NOMO-1 treated with dmso at 0.1 percent for 144 hours (cell line): ENCODE data around the gene SPIN3.
"Not testable (repeated sequence)": the region's sequence is repeated elsewhere in the genome, so short reads cannot be mapped to it uniquely, and the experiment has no call there.

Experiments used
- DNase-seq: peaks from one replicate; lab custom pipeline; 2025; ENCODE audit not compliant: unreplicated experiment; lab: John Stamatoyannopoulos, UW

The SPIN3 gene

DNA sequence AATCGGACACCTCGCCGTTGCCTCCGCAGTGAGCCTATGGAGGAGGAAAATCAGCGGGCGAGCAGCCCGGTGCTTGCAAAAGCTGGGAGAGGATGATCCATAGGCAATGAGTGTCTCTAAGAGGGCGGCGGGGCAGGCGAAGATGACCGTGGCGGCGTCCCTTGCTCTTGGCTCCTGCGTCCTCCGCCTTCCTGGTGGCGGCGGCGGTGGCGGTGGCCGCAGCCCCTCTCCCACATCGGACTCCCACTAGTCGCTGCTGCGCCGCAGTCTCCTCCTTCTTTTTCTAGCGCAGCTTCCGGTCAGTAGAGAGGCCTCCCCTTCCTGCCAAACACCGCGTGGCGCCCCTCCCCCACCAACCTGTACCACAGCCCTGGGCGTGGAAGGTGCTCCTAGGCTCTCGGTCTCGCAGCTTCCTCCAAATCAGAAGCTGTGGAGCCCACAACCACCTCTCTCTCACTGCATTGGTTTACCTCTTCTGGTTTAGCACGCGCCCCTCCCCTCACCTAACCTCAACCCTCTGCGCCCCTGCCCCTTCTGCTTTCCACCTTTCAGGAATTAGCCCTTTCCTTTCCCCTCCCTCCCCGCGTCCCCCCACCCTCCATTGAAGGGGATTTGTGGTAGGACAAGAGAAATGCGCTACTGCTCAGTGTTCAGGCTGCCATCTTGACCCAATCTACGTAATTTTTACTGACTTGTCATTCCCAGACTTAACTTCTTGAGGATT, at the start of gene SPIN3:
Gene SPIN3, minus strand, starts transcription at position 271 of the 724 bp plus-strand sequence. CDS start 594 bp downstream, outside the sequence.
- peak; percentile 50 for DNase-seq

DNA sequence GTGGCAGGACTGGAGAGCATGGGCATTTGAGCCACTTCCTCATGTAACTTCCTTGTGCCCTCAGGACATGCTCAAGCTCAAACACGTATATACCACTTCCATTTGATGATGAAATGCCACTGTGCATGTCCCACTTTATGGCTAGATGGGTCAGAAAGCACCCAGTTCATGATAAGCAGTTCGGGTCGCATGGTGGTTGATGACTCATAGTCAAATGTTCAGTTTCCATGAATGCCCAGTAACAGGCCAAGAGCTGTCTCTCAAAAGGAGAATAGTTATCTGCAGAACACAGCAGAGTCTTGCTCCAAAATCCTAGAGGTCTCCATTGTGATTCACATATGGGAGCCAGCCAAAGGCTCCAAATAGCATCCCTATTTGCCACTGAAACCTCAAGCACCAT, 48.9 kb upstream of the SPIN3 start:
- no peak for DNase-seq

DNA sequence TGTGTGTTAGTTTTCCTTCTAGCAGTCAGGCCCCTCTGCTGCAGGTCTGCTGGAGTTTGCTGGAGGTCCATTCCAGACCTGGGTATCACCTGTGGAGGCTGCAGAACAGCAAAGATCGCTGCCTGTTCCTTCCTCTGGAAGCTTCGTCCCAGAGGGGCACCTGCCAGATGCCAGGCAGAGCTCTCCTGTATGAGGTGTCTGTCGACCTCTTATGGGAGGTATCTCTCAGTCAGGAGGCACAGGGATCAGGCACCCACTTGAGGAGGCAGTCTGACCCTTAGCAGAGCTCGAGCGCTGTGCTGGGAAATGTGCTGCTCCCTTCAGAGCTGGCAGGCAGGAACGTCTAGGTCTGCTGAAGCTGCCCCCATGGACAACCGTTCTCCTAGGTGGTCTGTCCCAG, 41.9 kb upstream of the SPIN3 start:
- DNase-seq: not testable (repeated sequence)

- DNase-seq: no peak
Observed at GRCh38 chrX:56994375-56995270, 718 bp downstream of the SPIN3 start.

- no peak for DNase-seq
Observed at GRCh38 chrX:56987741-56988140, 7.6 kb downstream of the SPIN3 start.

DNA sequence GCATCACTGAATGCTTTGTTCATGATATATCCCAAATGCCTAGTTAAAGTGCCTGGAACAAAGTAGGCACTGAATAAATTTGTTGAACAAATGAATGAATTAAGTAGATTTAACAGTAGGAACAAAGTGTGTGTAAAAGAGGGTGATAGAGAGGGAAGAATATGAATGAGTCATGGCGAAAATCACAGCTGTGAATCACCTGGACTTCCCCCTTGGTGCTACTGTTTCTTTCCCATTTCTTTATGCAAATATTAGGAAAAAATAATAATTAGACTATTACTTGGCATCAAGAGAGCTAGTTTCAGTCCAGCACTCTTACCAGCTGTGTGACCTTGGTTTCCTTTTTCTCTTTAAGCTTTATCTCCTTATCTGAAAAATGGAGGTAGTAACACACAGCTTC, 9.2 kb downstream of the SPIN3 start:
- no peak for DNase-seq

GRCh38 chrX:56978172-56978571, 17.2 kb downstream of the SPIN3 start:
- DNase-seq: no peak

- no peak for DNase-seq
Observed at GRCh38 chrX:56975611-56976010, 19.7 kb downstream of the SPIN3 start.

GRCh38 chrX:56974408-56974807, 20.9 kb downstream of the SPIN3 start:
- no peak for DNase-seq

DNA sequence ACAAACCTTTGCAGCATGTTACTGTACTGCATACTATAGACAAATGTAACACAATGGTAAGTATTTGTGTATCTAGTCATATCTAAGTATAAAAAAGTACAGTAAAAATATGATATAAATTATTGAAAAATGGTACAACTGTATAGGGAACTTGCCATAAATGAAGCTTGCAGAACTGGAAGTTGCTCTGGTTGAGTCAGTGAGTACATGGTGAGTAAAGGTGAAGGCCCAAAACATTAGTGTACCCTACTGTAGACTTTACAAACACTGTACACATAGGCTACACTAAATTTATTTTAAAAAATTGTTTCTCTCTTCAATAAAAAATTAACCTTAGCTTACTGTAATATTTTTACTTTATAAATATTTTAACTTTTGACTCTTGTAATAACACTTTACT, 25.8 kb downstream of the SPIN3 start:
- no peak for DNase-seq

DNA sequence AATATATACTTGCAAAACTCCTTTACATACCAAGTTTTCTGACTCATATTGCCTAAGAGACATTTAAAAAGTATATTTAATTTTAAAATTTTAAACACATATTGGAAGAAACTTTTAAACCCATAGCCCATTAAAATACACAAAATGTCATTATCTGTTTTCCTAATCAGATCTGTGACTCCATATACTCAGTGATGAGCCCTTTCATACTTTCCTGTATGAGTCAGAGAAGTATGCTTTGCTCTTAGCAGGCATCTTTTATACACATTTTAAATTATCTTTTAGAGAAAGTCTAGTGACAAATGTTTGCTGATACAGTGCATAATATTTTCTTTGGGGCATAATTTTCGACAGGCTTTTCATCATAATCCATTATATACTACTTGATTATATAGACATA, 26.4 kb downstream of the SPIN3 start:
- DNase-seq: no peak

GRCh38 chrX:56963377-56963776, 32.0 kb downstream of the SPIN3 start:
- no peak for DNase-seq

- no peak for DNase-seq
Observed at GRCh38 chrX:56947699-56948098, 47.6 kb downstream of the SPIN3 start.

GRCh38 chrX:56946201-56946600, 49.1 kb downstream of the SPIN3 start:
- DNase-seq: not testable (repeated sequence)

- DNase-seq: not testable (repeated sequence)
Observed at GRCh38 chrX:56945226-56945625, 50.1 kb downstream of the SPIN3 start.

DNA sequence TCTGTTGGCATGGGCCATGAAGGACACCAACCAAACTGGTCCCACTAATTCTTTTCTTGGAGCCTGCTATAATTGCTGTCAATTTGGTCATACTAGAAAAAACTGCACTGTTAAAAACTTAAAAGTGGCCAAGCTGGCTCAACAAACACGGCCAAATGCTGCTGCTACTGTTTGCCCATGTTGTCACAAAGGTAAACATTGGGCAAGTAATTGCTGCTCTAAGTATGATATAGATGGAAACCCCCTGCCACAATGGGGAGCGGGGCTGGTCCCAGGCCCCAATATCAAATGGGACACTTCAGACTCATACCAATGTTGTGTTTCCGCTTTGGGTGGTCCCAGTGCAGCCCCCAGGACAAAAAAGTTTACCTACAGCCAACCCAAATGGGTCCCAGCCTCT, 52.1 kb downstream of the SPIN3 start:
- no peak for DNase-seq
